ENCODE data around the gene HIVEP2. TPM values are rescaled to one million over a fixed set of nuclear protein-coding genes. Genes with fewer than 3 reads are reported as not detected.

Gene HIVEP2
- total RNA-seq, 2 experiments from 2014 or later: 48.4 to 48.6 TPM

DNA sequence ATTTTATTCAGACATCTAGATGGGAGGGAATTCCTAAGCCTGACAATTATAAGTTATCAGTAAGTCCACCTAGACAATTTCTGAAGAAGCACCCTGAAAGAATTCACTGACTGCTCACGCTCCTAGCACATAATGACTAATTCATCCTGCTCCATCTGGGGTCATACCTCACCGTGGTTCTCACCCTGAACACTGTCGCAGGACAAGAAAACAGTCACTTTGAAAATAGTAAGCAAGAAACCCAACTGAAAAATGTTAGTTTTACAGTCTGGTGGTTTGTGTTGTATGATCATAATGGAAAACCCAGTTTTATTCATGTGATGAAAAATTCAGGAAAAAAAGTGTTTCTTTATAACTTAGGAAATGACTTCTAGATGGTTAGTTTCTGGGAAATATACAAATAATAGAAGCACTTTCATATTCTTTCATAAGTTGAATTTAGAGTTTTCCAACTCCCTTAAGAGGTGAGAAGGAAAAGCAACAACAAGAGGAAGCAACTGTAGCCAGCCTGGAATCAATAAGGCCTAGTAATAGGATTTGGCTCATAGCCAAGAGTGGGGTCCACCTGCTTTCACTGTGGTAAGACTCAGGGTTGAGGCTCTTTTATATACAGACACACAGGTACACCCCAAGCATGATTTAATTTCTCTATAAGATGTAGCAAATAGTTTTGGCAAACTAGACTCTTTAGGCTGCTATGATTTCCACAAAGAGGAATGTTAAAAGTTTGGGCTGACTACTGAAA, 94.1 kb downstream of the HIVEP2 start:
- Histone ChIP-seq H3K4me1 (ENCODE audit: insufficient read depth, low read length) (peaks cover 64% of the 10 kb centered on the region), H3K36me3 (ENCODE audit: insufficient read depth, low read length) (no peaks in the 10 kb centered on the region), H3K27ac (ENCODE audit: low read depth in 1 of 2, low read length in 2 of 2) (peak overlapping the region; percentile 10 to 43), H3K27me3 (ENCODE audit: control insufficient read depth in 1 of 2, insufficient read depth in 2 of 2, low read length in 2 of 2) (no peaks in the 10 kb centered on the region), H3K4me3 (ENCODE audit: low read length) (peak overlapping the region; percentile 2), H3K9me3 (ENCODE audit: control insufficient read depth in 1 of 2, insufficient read depth in 1 of 2, low read length in 2 of 2) (no peaks in the 10 kb centered on the region)
- Mint-ChIP-seq H3K9me3 (no peaks in the 10 kb centered on the region), H3K4me3 (peak overlapping the region; percentile 84), H3K4me1 (ENCODE audit: low read depth) (peaks cover 96% of the 10 kb centered on the region), H3K36me3 (ENCODE audit: low read depth) (no peaks in the 10 kb centered on the region), H3K27ac (peak overlapping the region; percentile 94), H3K27me3 (no peaks in the 10 kb centered on the region)
- ChIA-PET CTCF (interaction anchor here (1.0 kb wide), 1 partner anchor 92 kb away, joined by 3 read pairs; no protein-coding TSS in a partner anchor), POLR2A (interaction anchor here (1.0 to 10.7 kb wide), 6 partner anchors 9 to 77 kb away, joined by 4 to 323 read pairs (median 67); no protein-coding TSS in a partner anchor)
- intact Hi-C loops (cut with DNase I, micrococcal nuclease): loop anchor here in 1 of 2 experiments (1.0 to 2.0 kb wide), 2 partner anchors 9 to 52 kb away; no protein-coding TSS in a partner anchor
- ATAC-seq (ENCODE audit: poor library complexity): peak; percentile 33
- TF ChIP-seq, protein P1, sequence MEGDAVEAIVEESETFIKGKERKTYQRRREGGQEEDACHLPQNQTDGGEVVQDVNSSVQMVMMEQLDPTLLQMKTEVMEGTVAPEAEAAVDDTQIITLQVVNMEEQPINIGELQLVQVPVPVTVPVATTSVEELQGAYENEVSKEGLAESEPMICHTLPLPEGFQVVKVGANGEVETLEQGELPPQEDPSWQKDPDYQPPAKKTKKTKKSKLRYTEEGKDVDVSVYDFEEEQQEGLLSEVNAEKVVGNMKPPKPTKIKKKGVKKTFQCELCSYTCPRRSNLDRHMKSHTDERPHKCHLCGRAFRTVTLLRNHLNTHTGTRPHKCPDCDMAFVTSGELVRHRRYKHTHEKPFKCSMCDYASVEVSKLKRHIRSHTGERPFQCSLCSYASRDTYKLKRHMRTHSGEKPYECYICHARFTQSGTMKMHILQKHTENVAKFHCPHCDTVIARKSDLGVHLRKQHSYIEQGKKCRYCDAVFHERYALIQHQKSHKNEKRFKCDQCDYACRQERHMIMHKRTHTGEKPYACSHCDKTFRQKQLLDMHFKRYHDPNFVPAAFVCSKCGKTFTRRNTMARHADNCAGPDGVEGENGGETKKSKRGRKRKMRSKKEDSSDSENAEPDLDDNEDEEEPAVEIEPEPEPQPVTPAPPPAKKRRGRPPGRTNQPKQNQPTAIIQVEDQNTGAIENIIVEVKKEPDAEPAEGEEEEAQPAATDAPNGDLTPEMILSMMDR (IDR thresholded peaks at IDR 0.05): no peak
- DNase-seq: peak in 6 of 14 experiments; percentile 30 to 73 (median 63)

DNA sequence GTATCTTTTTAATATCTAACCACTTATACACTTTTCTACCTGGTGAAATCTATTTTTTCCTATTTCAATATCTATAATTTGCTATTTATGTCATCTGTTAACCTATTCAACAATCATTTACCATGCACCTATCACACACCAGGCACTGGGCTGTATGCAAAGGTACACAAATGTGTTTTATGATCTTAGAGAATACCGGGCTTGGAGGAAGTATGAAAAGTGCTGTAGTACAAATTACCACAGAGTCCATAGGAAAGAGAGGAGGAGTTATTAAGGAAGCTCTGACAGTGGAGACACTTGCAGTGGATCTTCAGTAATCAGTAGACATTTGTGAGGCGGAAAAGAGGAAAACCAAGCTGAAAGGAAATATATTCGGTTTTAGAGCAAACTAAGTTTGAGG, 96.0 kb downstream of the HIVEP2 start:
- H3K27ac Mint-ChIP-seq: peak overlapping the region; percentile 94
- DNase-seq (no peak), ATAC-seq (ENCODE audit: poor library complexity) (no peak)
- H3K4me3 ChIP-seq (ENCODE audit: low read length): no peak overlapping the region
- no peaks in the 10 kb centered on the region for H3K9me3 Mint-ChIP-seq
- ChIA-PET CTCF (interaction anchor here (0.9 kb wide), 1 partner anchor 15 kb away, joined by 3 read pairs; no protein-coding TSS in a partner anchor), POLR2A (interaction anchor here (0.6 to 2.9 kb wide), 10 partner anchors 8 to 186 kb away, joined by 3 to 28 read pairs (median 4); no protein-coding TSS in a partner anchor)
- peak overlapping the region; percentile 60 for H3K4me3 Mint-ChIP-seq
- no peaks in the 10 kb centered on the region for H3K9me3 ChIP-seq (ENCODE audit: control insufficient read depth in 1 of 2, insufficient read depth in 1 of 2, low read length in 2 of 2)
- peaks cover 5% of the 10 kb centered on the region for H3K36me3 Mint-ChIP-seq (ENCODE audit: low read depth)
- no peaks in the 10 kb centered on the region for H3K36me3 ChIP-seq (ENCODE audit: insufficient read depth, low read length)
- H3K27me3 ChIP-seq (ENCODE audit: control insufficient read depth in 1 of 2, insufficient read depth in 2 of 2, low read length in 2 of 2): no peaks in the 10 kb centered on the region
- no peaks in the 10 kb centered on the region for H3K27me3 Mint-ChIP-seq
- peak overlapping the region; percentile 2 to 26 for H3K27ac ChIP-seq (ENCODE audit: low read depth in 1 of 2, low read length in 2 of 2)
- peaks cover 96% of the 10 kb centered on the region for H3K4me1 Mint-ChIP-seq (ENCODE audit: low read depth)
- TF ChIP-seq, protein P1 (IDR thresholded peaks at IDR 0.05): no peak
- intact Hi-C loops (cut with DNase I, micrococcal nuclease): loop anchor here in 1 of 2 experiments (2.0 kb wide), 1 partner anchor 36 kb away; no protein-coding TSS in a partner anchor
- H3K4me1 ChIP-seq (ENCODE audit: insufficient read depth, low read length): peaks cover 61% of the 10 kb centered on the region

DNA sequence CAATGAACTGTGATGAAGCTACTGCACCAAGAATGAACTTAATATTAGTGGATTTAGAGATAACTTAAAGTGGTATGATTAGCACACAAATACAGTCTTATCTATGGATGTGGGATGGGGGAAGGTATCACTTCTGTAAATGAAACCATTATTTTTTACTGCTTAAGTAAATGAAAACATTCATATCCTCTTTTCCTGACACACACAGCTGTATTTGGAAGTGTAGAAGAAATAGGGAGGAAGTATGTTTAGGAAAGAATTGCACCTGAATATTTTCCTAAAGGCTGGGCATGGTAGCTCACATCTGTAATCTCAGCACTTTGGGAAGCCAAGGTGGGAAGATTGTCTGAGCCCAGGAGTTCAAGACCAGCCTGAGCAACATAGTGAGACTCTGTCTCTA, 96.8 kb downstream of the HIVEP2 start:
- CTCF ChIA-PET: no interaction called here
- Mint-ChIP-seq H3K27me3 (no peaks in the 10 kb centered on the region), H3K4me3 (peak overlapping the region; percentile 38), H3K9me3 (no peaks in the 10 kb centered on the region), H3K36me3 (ENCODE audit: low read depth) (peaks cover 5% of the 10 kb centered on the region), H3K4me1 (ENCODE audit: low read depth) (peaks cover 96% of the 10 kb centered on the region), H3K27ac (peak overlapping the region; percentile 94)
- ATAC-seq (ENCODE audit: poor library complexity): no peak
- intact Hi-C loops (cut with DNase I, micrococcal nuclease): loop anchor here in 1 of 2 experiments (2.0 kb wide), 1 partner anchor 37 kb away; no protein-coding TSS in a partner anchor
- peak overlapping the region in 1 of 2 donors; percentile 10 for H3K27ac ChIP-seq (ENCODE audit: low read depth in 1 of 2, low read length in 2 of 2)
- POLR2A ChIA-PET: interaction anchor here (0.5 to 2.9 kb wide), 11 partner anchors 9 to 79 kb away, joined by 3 to 28 read pairs (median 5); no protein-coding TSS in a partner anchor
- no peaks in the 10 kb centered on the region for H3K36me3 ChIP-seq (ENCODE audit: insufficient read depth, low read length)
- no peak for DNase-seq
- H3K27me3 ChIP-seq (ENCODE audit: control insufficient read depth in 1 of 2, insufficient read depth in 2 of 2, low read length in 2 of 2): no peaks in the 10 kb centered on the region
- H3K9me3 ChIP-seq (ENCODE audit: control insufficient read depth in 1 of 2, insufficient read depth in 1 of 2, low read length in 2 of 2): no peaks in the 10 kb centered on the region
- TF ChIP-seq, protein P1 (IDR thresholded peaks at IDR 0.05): no peak
- H3K4me3 ChIP-seq (ENCODE audit: low read length): no peak overlapping the region
- H3K4me1 ChIP-seq (ENCODE audit: insufficient read depth, low read length): peaks cover 57% of the 10 kb centered on the region
